GM21723 (cell line): ENCODE measurements around the gene LCP2.
A peak's percentile ranks its signal among the peaks of the same experiment; 100 is the strongest.

ENCODE experiments used
- ATAC-seq: cut with Tn5 transposase; IDR thresholded peaks from one replicate; pipeline ENCODE4 v1.9.1; 2021; ENCODE audit warnings: mild to moderate bottlenecking, moderate library complexity; ENCODE audit not compliant: unreplicated experiment

Gene LCP2

GRCh38 chr5:170316937-170317336 is 19.4 kb upstream of the LCP2 start:
- no peak for ATAC-seq

GRCh38 chr5:170315154-170315553 is 17.6 kb upstream of the LCP2 start:
- no peak for ATAC-seq

GRCh38 chr5:170314541-170315095 is 17.0 kb upstream of the LCP2 start:
- no peak for ATAC-seq

GRCh38 chr5:170313816-170314215 is 16.2 kb upstream of the LCP2 start:
- ATAC-seq = no peak

GRCh38 chr5:170313344-170313743 is 15.8 kb upstream of the LCP2 start:
- no peak for ATAC-seq

GRCh38 chr5:170312666-170313065 is 15.1 kb upstream of the LCP2 start:
- ATAC-seq = peak; percentile 70

GRCh38 chr5:170312301-170312595 is 14.7 kb upstream of the LCP2 start:
- no peak for ATAC-seq

- no peak for ATAC-seq
Measured at GRCh38 chr5:170311511-170312300, 14.1 kb upstream of the LCP2 start.

- ATAC-seq = no peak
Measured at GRCh38 chr5:170310256-170310926, 12.8 kb upstream of the LCP2 start.

- ATAC-seq = no peak
Measured at GRCh38 chr5:170308686-170309085, 11.1 kb upstream of the LCP2 start.

GRCh38 chr5:170307575-170308465 is 10.2 kb upstream of the LCP2 start:
- no peak for ATAC-seq

- ATAC-seq = peak; percentile 56
Measured at GRCh38 chr5:170306381-170306831, 8.8 kb upstream of the LCP2 start.

GRCh38 chr5:170305646-170306025 is 8.1 kb upstream of the LCP2 start:
- no peak for ATAC-seq

GRCh38 chr5:170305016-170305645 is 7.6 kb upstream of the LCP2 start:
- no peak for ATAC-seq

- ATAC-seq = no peak
Measured at GRCh38 chr5:170303549-170303948, 6.0 kb upstream of the LCP2 start.

- ATAC-seq = peak; percentile 93
Measured at GRCh38 chr5:170302653-170303501, 5.3 kb upstream of the LCP2 start.

- no peak for ATAC-seq
Measured at GRCh38 chr5:170301981-170302652, 4.5 kb upstream of the LCP2 start.

GRCh38 chr5:170301149-170301548 is 3.6 kb upstream of the LCP2 start:
- no peak for ATAC-seq

GRCh38 chr5:170300361-170301013 is 2.9 kb upstream of the LCP2 start:
- no peak for ATAC-seq
